Heart left ventricle (tissue), 13 donors: Measurements from ENCODE around the gene ROPN1.

Source experiments
- CTCF ChIP-seq, 12 donors: fragments of 200-600 bp; sonication (generic) in 4 of 12; IDR thresholded peaks; one replicate each; pipeline versions ENCODE4 v1.5.0 to v1.8.0; 2018 to 2022; ENCODE audit warnings: antibody characterized with exemption in 12 of 12, mild to moderate bottlenecking in 5 of 12
- POLR2A ChIP-seq, 2 donors: fragments of 450-650 bp; IDR thresholded peaks; one replicate each; pipeline ENCODE4 v1.6.1; 2017; ENCODE audit warnings: antibody characterized with exemption in 2 of 2, mild to moderate bottlenecking in 2 of 2, moderate library complexity in 2 of 2
- donor health status: ischemic (EF 13 %, LVEDD 7.1; RV severe dilation, severe dysfunction).
- donor health status: DM: no; HTN: yes; CAD: no.
- donor health status: DM: no; HTN: no; CAD: no.
- donor health status: ischemic (EF 25% LVEDD 6.9; RV normal size, moderate dysfunction).
- donor health status: ischemic (EF 25% LVEDD 5.7; RV mildly dilated, moderate dysfunction).
- donor health status: ischemic (EF 35%, LVEDD 5.7; RV mildly dilated, moderate dysfunction).
- donor health status: nonischemic (EF 11% LVEDD 7.7; RV severe dilation, severe dysfunction).
- donor health status: DM: yes; HTN: yes; CAD: no.
- donor health status: PGD.
- donor health status: ischemic (EF 29% LVEDD 5.4; RV normal size, mild dysfunction).
- donor health status: nonischemic (EF 23%, LVEDD 6.1; RV moderate dilation, normal function).

- no peak for TF ChIP-seq CTCF (IDR thresholded peaks at IDR 0.05)
- TF ChIP-seq POLR2A (IDR thresholded peaks at IDR 0.05): no peak
Observed at GRCh38 chr3:124026516-124026915, 34.6 kb upstream of the ROPN1 start.
